Metanephros (tissue), 1 donor: Measurements from ENCODE around the gene GRIA3. TPM values are rescaled to one million over a fixed set of nuclear protein-coding genes. Genes with fewer than 3 reads are reported as not detected.

Experiments used
- total RNA-seq: library from RNA; depleted of rRNA; stranded (reverse); fragments of >200 nt; gene quantifications from one replicate; pipeline ENCODE4 v1.2.3, GENCODE V29; 2014

Gene GRIA3
- total RNA-seq: 4.4 TPM

GRCh38 chrX:123184219-123184865, at the start of gene GRIA3:
GRIA3 (plus strand) TSS chrX:123184278; CDS start chrX:123184536, 258 bp downstream.

